ENCODE measurements around the gene ARSA. TPM values are rescaled to one million over a fixed set of nuclear protein-coding genes. Genes with fewer than 3 reads are reported as not detected.

ARSA gene
- total RNA-seq, 2 donors from 2014 or later: 60.7 to 81.7 TPM

DNA sequence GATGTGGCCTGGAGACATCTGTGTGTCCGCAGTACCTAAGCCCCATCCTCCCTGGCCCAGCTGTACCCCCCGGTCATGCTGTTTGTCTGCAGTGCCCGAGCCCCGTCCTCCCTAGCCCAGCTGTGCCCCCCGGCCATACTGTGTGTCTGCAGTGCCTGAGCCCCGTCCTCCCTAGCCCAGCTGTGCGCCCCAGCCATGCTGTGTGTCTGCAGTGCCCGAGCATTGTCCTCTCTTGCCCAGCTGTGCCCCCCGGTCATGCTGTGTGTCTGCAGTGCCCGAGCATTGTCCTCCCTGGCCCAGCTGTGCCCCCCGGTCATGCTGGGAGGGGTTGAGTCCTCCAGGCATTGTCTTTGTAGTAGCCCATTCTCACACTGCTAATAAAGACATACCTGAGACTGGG lies 7.6 kb upstream of the ARSA start:
- no peaks in the 10 kb centered on the region for H3K4me1 ChIP-seq (replicated peaks)
- no peaks in the 10 kb centered on the region for H3K36me3 ChIP-seq
- WGBS: 94% methylated on average over 11 of the region's 11 CpGs
- intact Hi-C loops (cut with DNase I): no loop called here
- H3K4me3 ChIP-seq: no peak overlapping the region
- no peaks in the 10 kb centered on the region for H3K27me3 ChIP-seq (replicated peaks; ENCODE audit: insufficient read depth)
- no peaks in the 10 kb centered on the region for H3K9me3 ChIP-seq
- DNase-seq (ENCODE audit: low spot score): no peak
- no peak overlapping the region for H3K27ac ChIP-seq
- no peak for TF ChIP-seq POLR2A (IDR thresholded peaks at IDR 0.05)
- no peak for TF ChIP-seq POLR2AphosphoS5 (IDR thresholded peaks at IDR 0.05)

DNA sequence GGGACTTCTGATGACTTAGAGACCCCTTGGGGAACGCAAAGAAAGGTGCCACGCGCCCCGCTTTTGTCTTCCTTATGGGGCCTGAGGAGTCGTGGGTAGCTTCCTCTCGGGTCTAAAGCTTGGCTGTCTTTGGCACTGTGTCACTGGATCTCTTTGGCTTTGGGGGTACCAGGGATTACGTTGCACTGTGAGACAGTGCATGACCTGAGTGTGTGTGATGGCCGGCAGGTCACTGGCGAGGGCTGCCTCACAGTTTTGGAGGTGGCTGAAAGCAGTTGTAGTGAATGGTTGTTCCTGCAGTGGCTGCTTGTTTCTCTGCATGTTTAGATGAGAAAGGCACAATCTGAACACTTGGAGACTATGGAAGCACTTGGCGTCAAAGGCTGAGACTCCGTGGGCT lies 5.8 kb upstream of the ARSA start:
- Histone ChIP-seq H3K36me3 (no peaks in the 10 kb centered on the region), H3K27me3 (replicated peaks; ENCODE audit: insufficient read depth) (no peaks in the 10 kb centered on the region), H3K9me3 (no peaks in the 10 kb centered on the region), H3K4me3 (no peak overlapping the region), H3K27ac (no peak overlapping the region), H3K4me1 (replicated peaks) (no peaks in the 10 kb centered on the region)
- TF ChIP-seq POLR2A (IDR thresholded peaks at IDR 0.05): no peak
- TF ChIP-seq, protein P1, sequence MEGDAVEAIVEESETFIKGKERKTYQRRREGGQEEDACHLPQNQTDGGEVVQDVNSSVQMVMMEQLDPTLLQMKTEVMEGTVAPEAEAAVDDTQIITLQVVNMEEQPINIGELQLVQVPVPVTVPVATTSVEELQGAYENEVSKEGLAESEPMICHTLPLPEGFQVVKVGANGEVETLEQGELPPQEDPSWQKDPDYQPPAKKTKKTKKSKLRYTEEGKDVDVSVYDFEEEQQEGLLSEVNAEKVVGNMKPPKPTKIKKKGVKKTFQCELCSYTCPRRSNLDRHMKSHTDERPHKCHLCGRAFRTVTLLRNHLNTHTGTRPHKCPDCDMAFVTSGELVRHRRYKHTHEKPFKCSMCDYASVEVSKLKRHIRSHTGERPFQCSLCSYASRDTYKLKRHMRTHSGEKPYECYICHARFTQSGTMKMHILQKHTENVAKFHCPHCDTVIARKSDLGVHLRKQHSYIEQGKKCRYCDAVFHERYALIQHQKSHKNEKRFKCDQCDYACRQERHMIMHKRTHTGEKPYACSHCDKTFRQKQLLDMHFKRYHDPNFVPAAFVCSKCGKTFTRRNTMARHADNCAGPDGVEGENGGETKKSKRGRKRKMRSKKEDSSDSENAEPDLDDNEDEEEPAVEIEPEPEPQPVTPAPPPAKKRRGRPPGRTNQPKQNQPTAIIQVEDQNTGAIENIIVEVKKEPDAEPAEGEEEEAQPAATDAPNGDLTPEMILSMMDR (IDR thresholded peaks at IDR 0.05): no peak
- no peak for TF ChIP-seq POLR2AphosphoS5 (IDR thresholded peaks at IDR 0.05)
- intact Hi-C loops (cut with DNase I): no loop called here
- DNase-seq (ENCODE audit: low spot score): no peak
- 92% methylated on average over 11 of the region's 11 CpGs for WGBS

DNA sequence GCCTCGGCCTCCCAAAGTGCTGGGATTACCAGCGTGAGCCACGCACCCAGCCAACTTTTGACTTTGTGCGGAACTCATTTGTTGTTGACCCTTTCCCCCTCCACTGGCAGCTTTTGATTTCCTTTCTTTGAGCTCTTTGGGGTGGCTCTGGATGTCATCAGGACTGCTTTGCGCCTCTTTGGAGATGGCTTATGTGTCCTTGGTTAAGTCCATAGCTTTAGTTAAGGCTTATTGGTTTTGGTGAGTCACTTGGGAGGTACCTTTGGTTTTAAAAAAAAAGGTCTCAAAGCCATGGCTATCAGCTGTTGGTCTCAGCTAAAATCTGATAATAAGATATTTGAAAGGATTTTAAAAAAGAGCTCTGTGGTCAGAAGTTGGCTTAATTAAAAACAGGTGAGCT lies 5.1 kb upstream of the ARSA start:
- H3K36me3 ChIP-seq: no peaks in the 10 kb centered on the region
- no peak for DNase-seq (ENCODE audit: low spot score)
- H3K27me3 ChIP-seq (replicated peaks; ENCODE audit: insufficient read depth): no peaks in the 10 kb centered on the region
- no peaks in the 10 kb centered on the region for H3K4me1 ChIP-seq (replicated peaks)
- no peak overlapping the region for H3K4me3 ChIP-seq
- intact Hi-C loops (cut with DNase I): no loop called here
- 93% methylated on average over 5 of the region's 5 CpGs for WGBS
- H3K27ac ChIP-seq: no peak overlapping the region
- H3K9me3 ChIP-seq: no peaks in the 10 kb centered on the region
- TF ChIP-seq POLR2AphosphoS5 (IDR thresholded peaks at IDR 0.05) (no peak), POLR2A (IDR thresholded peaks at IDR 0.05) (no peak)
- TF ChIP-seq, protein P1 (IDR thresholded peaks at IDR 0.05): no peak

DNA sequence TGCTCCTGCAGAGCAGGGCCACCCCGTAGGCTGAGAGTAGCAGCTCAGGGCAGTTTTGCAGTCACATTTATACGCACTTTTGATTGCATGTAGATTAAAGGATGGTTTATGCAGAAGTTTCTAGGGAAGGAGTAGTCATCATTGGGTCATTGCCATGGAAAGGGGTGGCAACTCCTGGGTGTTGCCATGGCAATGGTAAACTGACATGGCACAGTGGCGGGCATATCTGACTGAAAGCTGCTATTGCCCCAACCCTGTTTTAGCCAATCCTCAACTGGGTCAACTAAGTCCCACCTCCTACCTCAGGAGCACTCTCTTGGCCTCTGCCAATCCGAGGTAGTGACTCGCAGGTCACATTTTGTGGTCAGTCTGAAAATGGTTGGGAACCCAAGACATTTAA lies 2.4 kb upstream of the ARSA start:
- TF ChIP-seq POLR2A (IDR thresholded peaks at IDR 0.05) (no peak), POLR2AphosphoS5 (IDR thresholded peaks at IDR 0.05) (no peak)
- TF ChIP-seq, protein P1 (IDR thresholded peaks at IDR 0.05): no peak
- H3K27me3 ChIP-seq (replicated peaks; ENCODE audit: insufficient read depth): no peaks in the 10 kb centered on the region
- DNase-seq (ENCODE audit: low spot score): no peak
- WGBS: 88% methylated on average over 5 of the region's 5 CpGs
- H3K4me3 ChIP-seq: no peak overlapping the region
- no peak overlapping the region for H3K27ac ChIP-seq
- intact Hi-C loops (cut with DNase I): no loop called here
- no peaks in the 10 kb centered on the region for H3K9me3 ChIP-seq
- H3K4me1 ChIP-seq (replicated peaks): no peaks in the 10 kb centered on the region
- no peaks in the 10 kb centered on the region for H3K36me3 ChIP-seq

DNA sequence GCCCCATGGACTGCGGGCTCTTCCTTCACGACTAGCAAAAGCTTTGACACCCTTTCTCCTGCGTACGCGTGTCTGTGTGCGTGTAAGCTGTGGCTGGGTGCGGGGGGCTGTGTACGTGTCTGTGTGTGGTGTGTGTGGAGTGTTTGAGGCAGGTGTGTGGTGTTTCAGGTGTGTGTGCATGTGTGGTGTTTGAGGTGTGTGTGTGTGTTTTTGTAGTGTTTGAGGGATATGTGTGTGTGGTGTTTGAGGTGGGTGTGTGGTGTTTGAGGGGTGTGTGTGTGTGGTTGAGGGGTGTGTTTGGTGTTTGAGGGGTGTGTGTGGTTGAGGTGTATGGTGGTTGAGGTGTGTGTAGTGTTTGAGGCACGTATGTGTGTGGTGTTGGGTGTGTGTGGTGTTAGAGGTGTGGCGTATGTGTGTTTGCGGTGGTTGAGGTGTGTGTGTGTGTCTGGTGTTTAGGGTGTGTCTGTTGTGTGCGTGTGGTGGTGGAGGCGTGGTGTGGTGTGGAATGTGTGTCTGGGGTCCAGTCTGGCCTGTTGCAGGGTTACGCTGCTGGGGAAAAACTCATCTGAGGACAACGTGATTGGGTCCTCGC lies 687 bp upstream of the ARSA start:
- TF ChIP-seq POLR2A (IDR thresholded peaks at IDR 0.05) (no peak), POLR2AphosphoS5 (IDR thresholded peaks at IDR 0.05) (no peak)
- TF ChIP-seq, protein P1 (IDR thresholded peaks at IDR 0.05): no peak
- peak overlapping the region; percentile 60 to 61 for H3K4me3 ChIP-seq
- no peaks in the 10 kb centered on the region for H3K4me1 ChIP-seq (replicated peaks)
- no peaks in the 10 kb centered on the region for H3K27me3 ChIP-seq (replicated peaks; ENCODE audit: insufficient read depth)
- WGBS: 27% methylated on average over 16 of the region's 16 CpGs
- H3K9me3 ChIP-seq: no peaks in the 10 kb centered on the region
- intact Hi-C loops (cut with DNase I): loop anchor here (5.0 kb wide), 1 partner anchor 46 kb away; the partner anchor contains the start of gene CHKB
- H3K36me3 ChIP-seq: no peaks in the 10 kb centered on the region
- DNase-seq (ENCODE audit: low spot score): no peak
- H3K27ac ChIP-seq: peak overlapping the region; percentile 67 to 78

All from prostate gland (tissue), 2 donors.